Upper lobe of right lung (tissue), 1 donor: ENCODE data around the gene GLG1. TPM values are rescaled to one million over a fixed set of nuclear protein-coding genes. Genes with fewer than 3 reads are reported as not detected.

Experiments
- ATAC-seq: fragments of 200-7000 bp; cut with Tn5 transposase; one replicate; pipeline ENCODE4 v1.9.1; 2020; ENCODE audit warnings: mild to moderate bottlenecking, moderate library complexity
- DNase-seq: peaks from one replicate; pipeline ENCODE4 v3.0.0-alpha.2; 2020
- H3K27ac ChIP-seq: fragments of 200-600 bp; one replicate; pipeline ENCODE4 v1.8.0; 2022
- H3K27me3 ChIP-seq: fragments of 200-600 bp; one replicate; pipeline ENCODE4 v1.8.0; 2022; ENCODE audit warnings: mild to moderate bottlenecking
- H3K36me3 ChIP-seq: fragments of 200-600 bp; one replicate; pipeline ENCODE4 v1.8.0; 2022
- H3K4me1 ChIP-seq: fragments of 200-600 bp; one replicate; pipeline ENCODE4 v1.8.0; 2022
- H3K4me3 ChIP-seq: fragments of 200-600 bp; one replicate; pipeline ENCODE4 v1.8.0; 2022; ENCODE audit warnings: mild to moderate bottlenecking
- H3K9me3 ChIP-seq: fragments of 200-600 bp; one replicate; pipeline ENCODE4 v1.8.0; 2022
- CTCF ChIP-seq: fragments of 200-600 bp; IDR thresholded peaks from one replicate; pipeline ENCODE4 v1.8.0; 2022; ENCODE audit warnings: antibody characterized with exemption
- intact Hi-C: fragments of 100-400 bp; cut with DNase I; formaldehyde crosslinking; loops from one replicate; pipeline ENCODE4 v1.11.0; 2022
- total RNA-seq: library from RNA; stranded (reverse); fragmentation: NEBNext Ultra II Directional; extraction: Animal tissue kit (Norgen Biotek cat#: 25700); gene quantifications from one replicate; pipeline ENCODE4 v1.2.1, GENCODE V29; 2021
- donor health status: DM: no; HTN: yes; CAD: no; lungs with severe emphysema.

GLG1 gene
- total RNA-seq, 1 donor from 2014 or later: 112 TPM

GRCh38 chr16:74622005-74622404, 15.1 kb upstream of the GLG1 start:
- TF ChIP-seq CTCF: no peak

GRCh38 chr16:74617206-74617788, 10.4 kb upstream of the GLG1 start:
- Histone ChIP-seq H3K4me1 (no peaks in the 10 kb centered on the region), H3K9me3 (no peaks in the 10 kb centered on the region), H3K36me3 (peaks cover 13% of the 10 kb centered on the region), H3K27me3 (no peaks in the 10 kb centered on the region), H3K4me3 (no peak overlapping the region), H3K27ac (no peak overlapping the region)
- intact Hi-C loops: no loop called here
- no peak for TF ChIP-seq CTCF
- peak; percentile 6 for DNase-seq
- ATAC-seq: no peak

More at GRCh38 chr16:74622005-74622404, 15.1 kb upstream of the GLG1 start:
- Histone ChIP-seq H3K4me3 (no peak overlapping the region), H3K4me1 (no peaks in the 10 kb centered on the region), H3K36me3 (peaks cover 60% of the 10 kb centered on the region), H3K27ac (no peak overlapping the region), H3K9me3 (no peaks in the 10 kb centered on the region), H3K27me3 (no peaks in the 10 kb centered on the region)
- no peak for ATAC-seq
- intact Hi-C loops: no loop called here
- DNase-seq: no peak

- intact Hi-C loops: no loop called here
- DNase-seq (no peak), ATAC-seq (no peak)
- H3K4me3 ChIP-seq: no peak overlapping the region
- H3K27ac ChIP-seq: no peak overlapping the region
- H3K9me3 ChIP-seq: no peaks in the 10 kb centered on the region
- TF ChIP-seq CTCF: no peak
- no peaks in the 10 kb centered on the region for H3K36me3 ChIP-seq
- H3K27me3 ChIP-seq: no peaks in the 10 kb centered on the region
- H3K4me1 ChIP-seq: no peaks in the 10 kb centered on the region
Observed at GRCh38 chr16:74611721-74612120, 4.8 kb upstream of the GLG1 start.

- H3K9me3 ChIP-seq: no peaks in the 10 kb centered on the region
- ATAC-seq: no peak
Observed at GRCh38 chr16:74608944-74609343, 2.0 kb upstream of the GLG1 start.

GRCh38 chr16:74608381-74608780, 1.5 kb upstream of the GLG1 start:
- TF ChIP-seq CTCF: no peak
- H3K36me3 ChIP-seq: no peaks in the 10 kb centered on the region
- peaks cover 22% of the 10 kb centered on the region for H3K4me1 ChIP-seq
- no peaks in the 10 kb centered on the region for H3K9me3 ChIP-seq
- H3K4me3 ChIP-seq: no peak overlapping the region
- DNase-seq (peak; percentile 5), ATAC-seq (no peak)
- no peaks in the 10 kb centered on the region for H3K27me3 ChIP-seq
- intact Hi-C loops: no loop called here
- H3K27ac ChIP-seq: no peak overlapping the region

More at GRCh38 chr16:74608944-74609343, 2.0 kb upstream of the GLG1 start:
- H3K4me3 ChIP-seq: no peak overlapping the region
- TF ChIP-seq CTCF: no peak
- intact Hi-C loops: no loop called here
- H3K27me3 ChIP-seq: no peaks in the 10 kb centered on the region
- H3K4me1 ChIP-seq: peaks cover 18% of the 10 kb centered on the region
- no peak overlapping the region for H3K27ac ChIP-seq
- no peaks in the 10 kb centered on the region for H3K36me3 ChIP-seq
- peak; percentile 6 for DNase-seq

- peaks cover 22% of the 10 kb centered on the region for H3K4me1 ChIP-seq
- no peak for TF ChIP-seq CTCF
- H3K9me3 ChIP-seq: no peaks in the 10 kb centered on the region
- no peak overlapping the region for H3K27ac ChIP-seq
- H3K27me3 ChIP-seq: no peaks in the 10 kb centered on the region
- no peaks in the 10 kb centered on the region for H3K36me3 ChIP-seq
- no peak for ATAC-seq
- peak; percentile 12 for DNase-seq
- intact Hi-C loops: no loop called here
- H3K4me3 ChIP-seq: no peak overlapping the region
Observed at GRCh38 chr16:74607962-74608356, 1.0 kb upstream of the GLG1 start.
